HG03060 (cell line): ENCODE measurements around the gene P2RX6.

Source experiments
- ATAC-seq: cut with Tn5 transposase; IDR thresholded peaks from one replicate; pipeline ENCODE4 v1.9.1; 2021; ENCODE audit warnings: low read depth, moderate number of reproducible peaks; ENCODE audit not compliant: unreplicated experiment

P2RX6 gene

GRCh38 chr22:21010426-21011113 lies 4.4 kb upstream of the P2RX6 start:
- ATAC-seq = no peak

GRCh38 chr22:21012446-21013407 lies 2.2 kb upstream of the P2RX6 start:
- no peak for ATAC-seq

GRCh38 chr22:21013657-21014201 lies 1.2 kb upstream of the P2RX6 start:
- no peak for ATAC-seq

GRCh38 chr22:21014202-21014725 lies 701 bp upstream of the P2RX6 start:
- ATAC-seq = no peak

GRCh38 chr22:21015466-21016006 lies 571 bp downstream of the P2RX6 start:
- no peak for ATAC-seq

- no peak for ATAC-seq
Measured at GRCh38 chr22:21016644-21017420, 1.9 kb downstream of the P2RX6 start.

- no peak for ATAC-seq
Measured at GRCh38 chr22:21018314-21018713, 3.3 kb downstream of the P2RX6 start.

GRCh38 chr22:21020802-21021429 lies 6.0 kb downstream of the P2RX6 start:
- no peak for ATAC-seq

- no peak for ATAC-seq
Measured at GRCh38 chr22:21022507-21022906, 7.5 kb downstream of the P2RX6 start.

- no peak for ATAC-seq
Measured at GRCh38 chr22:21022955-21023614, 8.1 kb downstream of the P2RX6 start.

GRCh38 chr22:21025266-21025665 lies 10.3 kb downstream of the P2RX6 start:
- ATAC-seq = no peak

GRCh38 chr22:21025763-21026755 lies 11.1 kb downstream of the P2RX6 start:
- no peak for ATAC-seq

- no peak for ATAC-seq
Measured at GRCh38 chr22:21026783-21027692, 12.1 kb downstream of the P2RX6 start.

- ATAC-seq = no peak
Measured at GRCh38 chr22:21028277-21029251, 13.6 kb downstream of the P2RX6 start.

- no peak for ATAC-seq
Measured at GRCh38 chr22:21029486-21030025, 14.6 kb downstream of the P2RX6 start.
